Tibial nerve (tissue), 4 donors: ENCODE results near the gene NCK2. TPM values are rescaled to one million over a fixed set of nuclear protein-coding genes. Genes with fewer than 3 reads are reported as not detected.

ENCODE experiments used
- DNase-seq, 2 donors: peaks; one replicate each; pipeline ENCODE4 v3.0.0-alpha.2; 2019; ENCODE audit warnings: low spot score in 2 of 2
- H3K27ac ChIP-seq, 4 donors: fragments of 200-600 bp; sonication (generic) in 3 of 4; one replicate each; pipeline ENCODE4 v1.5.1; 2017 to 2019; ENCODE audit warnings: mild to moderate bottlenecking in 1 of 4
- H3K27me3 ChIP-seq, 2 donors: fragments of 200-600 bp; sonication (generic) in 1 of 2; one replicate each; pipeline versions ENCODE4 v1.5.1 to v1.6.0; 2017 to 2019
- H3K36me3 ChIP-seq, 3 donors: fragments of 200-600 bp; sonication (generic); one replicate each; pipeline ENCODE4 v1.5.1; 2018 to 2019
- H3K4me1 ChIP-seq, 4 donors: fragments of 200-600 bp; sonication (generic) in 3 of 4; one replicate each; pipeline ENCODE4 v1.5.1; 2017 to 2019
- H3K4me3 ChIP-seq, 4 donors: fragments of 200-600 bp; sonication (generic) in 3 of 4; one replicate each; pipeline ENCODE4 v1.5.1; 2017 to 2019; ENCODE audit warnings: mild to moderate bottlenecking in 1 of 4, moderate library complexity in 1 of 4
- H3K9me3 ChIP-seq, 4 donors: fragments of 200-600 bp; sonication (generic) in 3 of 4; one replicate each; pipeline ENCODE4 v1.5.1; 2017 to 2019
- EP300 ChIP-seq, 2 donors: sonication (generic); formaldehyde crosslinking; IDR thresholded peaks; one replicate each; pipeline ENCODE4 v1.6.1; 2017; ENCODE audit warnings: antibody characterized with exemption in 2 of 2, mild to moderate bottlenecking in 1 of 2
- POLR2A ChIP-seq, 2 donors: fragments of 450-650 bp; IDR thresholded peaks; one replicate each; pipeline ENCODE4 v1.6.1; 2017; ENCODE audit warnings: antibody characterized with exemption in 2 of 2, mild to moderate bottlenecking in 2 of 2, moderate library complexity in 2 of 2
- WGBS, 2 donors: methylation state at CpG; one replicate each; pipeline ENCODE4 v1.1.5; 2018; 5-methylcytosine and 5-hydroxymethylcytosine counted together
- total RNA-seq, 4 donors: library from RNA; depleted of rRNA; stranded (reverse); fragments of >200 nt; gene quantifications; one replicate each; pipeline ENCODE4 v1.1.0, GENCODE V29; 2016
- TF ChIP-seq, protein P1 (sequence below), 5 experiments: fragments of 200-600 bp in 3 of 5; fragments of 450-650 bp in 2 of 5; sonication (generic) in 3 of 5; IDR thresholded peaks; one replicate each; pipeline ENCODE4 v1.5.1; 2016 to 2019; ENCODE audit warnings: antibody characterized with exemption in 5 of 5, mild to moderate bottlenecking in 3 of 5, moderate library complexity in 2 of 5

Gene NCK2
- total RNA-seq, 4 donors from 2014 or later, result 22.6 to 35.9 (median 28.1) TPM

DNA sequence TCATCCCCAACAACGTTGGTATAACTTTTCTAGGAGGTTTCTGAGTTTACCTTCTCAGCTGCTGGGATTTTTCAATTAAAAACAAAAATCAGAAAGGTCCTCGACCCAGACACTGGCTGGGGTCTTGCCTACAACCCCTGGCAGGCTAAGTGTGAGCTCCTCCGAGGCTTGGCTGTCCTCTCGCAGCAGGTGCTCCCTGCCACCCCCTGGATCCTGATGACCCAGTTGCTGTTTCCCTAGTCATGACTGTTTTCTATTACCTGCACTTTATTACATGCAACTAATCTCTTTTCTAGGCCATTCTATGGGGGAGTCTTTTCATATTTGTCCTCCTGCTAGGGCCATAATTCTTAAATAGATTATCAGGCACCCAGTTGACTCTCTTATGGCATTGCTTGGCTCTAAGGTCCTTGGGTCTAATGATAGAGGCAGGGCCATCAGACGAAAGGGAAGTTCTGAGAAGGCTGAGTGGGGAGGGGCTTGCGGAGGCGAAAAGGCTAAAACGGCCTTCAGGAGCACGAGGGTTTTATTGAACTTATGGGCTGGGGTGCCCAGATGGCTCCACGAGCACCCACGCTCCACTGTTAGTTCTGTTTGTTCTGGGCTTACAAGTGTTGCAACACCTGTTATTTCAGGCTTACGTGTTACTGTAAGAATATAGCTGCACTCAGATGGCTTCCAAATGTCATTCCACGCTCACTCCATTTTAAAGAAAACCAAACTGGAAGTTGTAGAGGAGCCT is 166.0 kb downstream of the NCK2 start:
- DNase-seq, result no peak
- WGBS, 2 donors, result 70 to 75% methylated on average over 13 of the region's 13 CpGs
- Histone ChIP-seq H3K27ac (no peak overlapping the region), H3K9me3 (peaks cover 0 to 33% (median 7%) of the 10 kb centered on the region in 4 donors), H3K4me3 (no peak overlapping the region), H3K27me3 (no peaks in the 10 kb centered on the region), H3K36me3 (no peaks in the 10 kb centered on the region), H3K4me1 (no peaks in the 10 kb centered on the region)
- TF ChIP-seq, protein P1, sequence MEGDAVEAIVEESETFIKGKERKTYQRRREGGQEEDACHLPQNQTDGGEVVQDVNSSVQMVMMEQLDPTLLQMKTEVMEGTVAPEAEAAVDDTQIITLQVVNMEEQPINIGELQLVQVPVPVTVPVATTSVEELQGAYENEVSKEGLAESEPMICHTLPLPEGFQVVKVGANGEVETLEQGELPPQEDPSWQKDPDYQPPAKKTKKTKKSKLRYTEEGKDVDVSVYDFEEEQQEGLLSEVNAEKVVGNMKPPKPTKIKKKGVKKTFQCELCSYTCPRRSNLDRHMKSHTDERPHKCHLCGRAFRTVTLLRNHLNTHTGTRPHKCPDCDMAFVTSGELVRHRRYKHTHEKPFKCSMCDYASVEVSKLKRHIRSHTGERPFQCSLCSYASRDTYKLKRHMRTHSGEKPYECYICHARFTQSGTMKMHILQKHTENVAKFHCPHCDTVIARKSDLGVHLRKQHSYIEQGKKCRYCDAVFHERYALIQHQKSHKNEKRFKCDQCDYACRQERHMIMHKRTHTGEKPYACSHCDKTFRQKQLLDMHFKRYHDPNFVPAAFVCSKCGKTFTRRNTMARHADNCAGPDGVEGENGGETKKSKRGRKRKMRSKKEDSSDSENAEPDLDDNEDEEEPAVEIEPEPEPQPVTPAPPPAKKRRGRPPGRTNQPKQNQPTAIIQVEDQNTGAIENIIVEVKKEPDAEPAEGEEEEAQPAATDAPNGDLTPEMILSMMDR (IDR thresholded peaks at IDR 0.05), result no peak
- TF ChIP-seq EP300 (IDR thresholded peaks at IDR 0.05), result no peak
- no peak for TF ChIP-seq POLR2A (IDR thresholded peaks at IDR 0.05)

DNA sequence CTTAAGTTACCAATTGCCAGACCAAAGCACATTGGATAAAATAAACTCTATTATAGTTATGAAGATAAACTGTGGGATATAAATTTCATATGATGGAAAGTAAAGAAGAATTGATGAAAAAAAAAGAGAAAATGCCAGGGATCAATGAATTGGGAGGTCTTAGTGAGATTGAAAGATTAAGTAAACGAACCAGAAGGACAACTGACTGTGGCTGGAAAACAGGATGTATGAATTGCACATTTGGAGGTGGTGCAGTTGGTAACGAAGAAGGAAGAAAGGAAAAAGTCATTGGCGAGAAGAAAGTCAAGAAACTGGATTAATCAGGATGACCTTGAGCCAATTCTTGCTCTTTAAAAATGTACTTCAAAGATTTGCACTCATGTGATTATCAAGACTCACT is 166.7 kb downstream of the NCK2 start:
- no peak overlapping the region for H3K27ac ChIP-seq
- no peaks in the 10 kb centered on the region for H3K4me1 ChIP-seq
- DNase-seq, result no peak
- H3K4me3 ChIP-seq, result no peak overlapping the region
- TF ChIP-seq EP300 (IDR thresholded peaks at IDR 0.05), result no peak
- H3K27me3 ChIP-seq, result no peaks in the 10 kb centered on the region
- WGBS, 2 donors, result 88 to 94% methylated on average over 3 of the region's 3 CpGs
- H3K9me3 ChIP-seq, result peaks cover 0 to 38% (median 7%) of the 10 kb centered on the region in 4 donors
- H3K36me3 ChIP-seq, result no peaks in the 10 kb centered on the region

DNA sequence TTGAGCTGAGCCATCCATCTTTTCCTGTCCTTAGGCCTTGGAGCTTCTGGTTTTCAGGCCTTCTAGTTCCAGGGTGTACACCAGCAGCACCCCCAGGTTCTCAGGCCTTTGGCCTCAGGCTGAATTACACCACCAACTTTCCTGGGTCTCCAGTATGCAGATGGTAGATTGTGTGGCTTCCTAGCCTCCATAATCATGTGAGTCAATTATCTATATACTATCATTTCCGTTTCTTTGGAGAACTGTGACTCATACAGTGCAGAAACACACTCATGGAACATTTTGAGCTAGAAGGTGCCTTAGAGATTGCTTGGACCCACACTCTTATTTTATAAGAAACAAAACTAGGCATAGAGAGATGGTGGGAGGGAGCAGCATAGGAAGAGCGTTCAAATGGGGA is 167.4 kb downstream of the NCK2 start:
- no peak overlapping the region for H3K4me3 ChIP-seq
- peaks cover 0 to 40% (median 7%) of the 10 kb centered on the region in 4 donors for H3K9me3 ChIP-seq
- no peaks in the 10 kb centered on the region for H3K27me3 ChIP-seq
- H3K36me3 ChIP-seq, result no peaks in the 10 kb centered on the region
- 87 to 94% methylated on average over 2 of the region's 2 CpGs for WGBS, 2 donors
- H3K4me1 ChIP-seq, result no peaks in the 10 kb centered on the region
- no peak for DNase-seq
- no peak overlapping the region for H3K27ac ChIP-seq
- TF ChIP-seq, protein P1 (IDR thresholded peaks at IDR 0.05), result no peak
- TF ChIP-seq POLR2A (IDR thresholded peaks at IDR 0.05) (no peak), EP300 (IDR thresholded peaks at IDR 0.05) (no peak)

DNA sequence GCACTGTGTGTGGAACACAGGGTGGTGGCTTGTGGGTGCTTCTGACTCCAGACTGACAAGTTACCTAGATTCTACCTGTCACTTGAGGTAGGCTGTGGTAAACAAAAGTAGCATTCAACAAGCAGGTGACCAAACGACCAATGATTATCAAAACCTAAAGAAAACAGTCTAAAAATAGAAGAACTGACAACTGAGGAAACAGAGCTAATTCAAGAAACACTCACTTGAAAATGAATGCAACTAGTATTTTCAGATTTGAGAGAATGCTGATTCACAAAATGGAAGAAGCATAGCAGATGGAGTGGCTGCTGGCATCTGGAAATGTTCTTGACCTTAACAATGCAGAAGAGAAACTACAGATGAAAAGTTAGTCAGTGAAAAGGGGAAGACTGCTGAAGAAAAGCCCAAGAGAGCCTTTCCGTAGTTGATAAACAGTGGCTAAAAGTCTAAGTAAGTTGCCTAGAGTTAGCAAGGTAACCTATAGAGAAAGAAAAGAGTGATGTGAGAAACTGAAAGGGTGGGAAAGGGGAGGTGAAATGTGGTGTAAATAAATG is 170.4 kb downstream of the NCK2 start:
- no peak for TF ChIP-seq EP300 (IDR thresholded peaks at IDR 0.05)
- H3K9me3 ChIP-seq, result peaks cover 0 to 41% (median 7%) of the 10 kb centered on the region in 4 donors
- no peaks in the 10 kb centered on the region for H3K4me1 ChIP-seq
- WGBS, 2 donors, result 79 to 80% methylated on average over 2 of the region's 2 CpGs
- H3K27ac ChIP-seq, result no peak overlapping the region
- no peak overlapping the region for H3K4me3 ChIP-seq
- no peaks in the 10 kb centered on the region for H3K27me3 ChIP-seq
- DNase-seq, result no peak
- H3K36me3 ChIP-seq, result no peaks in the 10 kb centered on the region

DNA sequence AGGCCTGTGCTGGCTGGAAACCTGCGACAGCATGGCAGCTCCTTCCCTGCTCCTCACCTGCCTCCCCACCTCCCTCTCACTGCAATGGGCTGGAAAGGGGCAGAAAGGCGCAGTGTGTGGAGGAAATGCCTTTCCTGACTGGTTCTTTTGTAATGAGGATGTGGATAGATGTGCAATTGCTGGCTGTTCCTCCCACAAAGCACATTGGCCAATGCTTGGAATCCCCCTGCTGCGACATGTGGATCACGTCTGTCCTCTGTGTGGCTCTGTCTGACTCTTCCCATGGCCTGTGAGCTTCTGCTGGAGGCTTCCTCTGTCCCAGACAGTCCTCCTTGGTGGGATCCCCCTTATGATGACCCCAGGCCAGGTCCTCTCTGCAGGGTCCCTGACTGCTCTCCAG is 172.5 kb downstream of the NCK2 start:
- H3K9me3 ChIP-seq, result peaks cover 0 to 46% (median 7%) of the 10 kb centered on the region in 4 donors
- no peaks in the 10 kb centered on the region for H3K36me3 ChIP-seq
- H3K4me1 ChIP-seq, result no peaks in the 10 kb centered on the region
- WGBS, 2 donors, result 77 to 85% methylated on average over 4 of the region's 4 CpGs
- no peak overlapping the region for H3K4me3 ChIP-seq
- H3K27me3 ChIP-seq, result no peaks in the 10 kb centered on the region
- no peak for DNase-seq
- TF ChIP-seq POLR2A (IDR thresholded peaks at IDR 0.05) (no peak), EP300 (IDR thresholded peaks at IDR 0.05) (no peak)
- TF ChIP-seq, protein P1 (IDR thresholded peaks at IDR 0.05), result no peak
- H3K27ac ChIP-seq, result no peak overlapping the region

DNA sequence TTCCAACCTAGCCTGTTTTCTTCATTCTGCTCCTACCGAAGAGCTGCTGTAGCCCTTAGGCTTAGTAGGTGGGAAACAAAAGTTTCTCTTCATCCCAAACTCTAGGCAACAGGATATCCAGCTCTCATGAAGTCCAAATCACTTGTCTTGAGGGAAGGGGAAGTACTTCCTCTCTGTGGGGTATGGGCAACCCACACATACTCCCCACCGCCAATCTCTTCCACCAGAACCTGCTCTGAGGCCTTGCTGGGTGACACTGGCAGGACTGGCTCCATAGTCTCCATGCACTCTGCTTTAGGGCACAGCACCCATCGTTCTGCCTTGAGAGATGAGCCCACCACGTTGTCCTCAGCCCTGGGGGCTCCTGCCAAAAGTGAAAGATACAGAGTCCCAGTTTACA is 173.0 kb downstream of the NCK2 start:
- no peak for DNase-seq
- no peak for TF ChIP-seq POLR2A (IDR thresholded peaks at IDR 0.05)
- TF ChIP-seq, protein P1 (IDR thresholded peaks at IDR 0.05), result no peak
- TF ChIP-seq EP300 (IDR thresholded peaks at IDR 0.05), result no peak
- no peaks in the 10 kb centered on the region for H3K27me3 ChIP-seq
- H3K4me1 ChIP-seq, result no peaks in the 10 kb centered on the region
- H3K4me3 ChIP-seq, result no peak overlapping the region
- peaks cover 0 to 43% (median 7%) of the 10 kb centered on the region in 4 donors for H3K9me3 ChIP-seq
- H3K27ac ChIP-seq, result no peak overlapping the region
- no peaks in the 10 kb centered on the region for H3K36me3 ChIP-seq
- 90 to 91% methylated on average over 4 of the region's 4 CpGs for WGBS, 2 donors
